HCT116 (cell line): Measurements from ENCODE around the gene DHCR24.
A peak's percentile ranks its signal among the peaks of the same experiment; 100 is the strongest.

Source experiments
- CEBPB ChIP-seq: IDR thresholded peaks from 2 replicates; pipeline ENCODE4 v1.6.1; 2012; ENCODE audit warnings: low read depth
- POLR2AphosphoS5 ChIP-seq: IDR thresholded peaks from 2 replicates; pipeline ENCODE4 v1.6.1; 2011; ENCODE audit warnings: mild to moderate bottlenecking, low read depth, low read length, moderate library complexity
- REST ChIP-seq: IDR thresholded peaks from 2 replicates; pipeline ENCODE4 v1.6.1; 2012; ENCODE audit warnings: low read depth
- TF ChIP-seq, protein P1 (sequence below), 3 experiments: fragments of 200-600 bp in 1 of 3; sonication (generic) in 1 of 3; IDR thresholded peaks in 2 of 3; conservative IDR thresholded peaks in 1 of 3; 2 replicates each; pipeline ENCODE4 v1.5.1; 2012 to 2017; ENCODE audit warnings: low read depth in 2 of 3, low read length in 2 of 3, antibody characterized with exemption in 1 of 3, borderline replicate concordance in 1 of 3, control low read depth in 1 of 3, mild to moderate bottlenecking in 1 of 3, mixed read lengths in 1 of 3, mixed run types in 1 of 3, moderate library complexity in 1 of 3; ENCODE audit not compliant: insufficient read depth in 1 of 3
- TF ChIP-seq, protein P2 (sequence below): IDR thresholded peaks from 2 replicates; pipeline ENCODE4 v1.6.1; 2012
- TF ChIP-seq, protein P3 (sequence below): IDR thresholded peaks from 2 replicates; pipeline ENCODE4 v1.6.1; 2011; ENCODE audit warnings: mild to moderate bottlenecking, low read length, moderate library complexity; ENCODE audit not compliant: insufficient replicate concordance; ENCODE audit errors: extremely low read depth

DNA sequence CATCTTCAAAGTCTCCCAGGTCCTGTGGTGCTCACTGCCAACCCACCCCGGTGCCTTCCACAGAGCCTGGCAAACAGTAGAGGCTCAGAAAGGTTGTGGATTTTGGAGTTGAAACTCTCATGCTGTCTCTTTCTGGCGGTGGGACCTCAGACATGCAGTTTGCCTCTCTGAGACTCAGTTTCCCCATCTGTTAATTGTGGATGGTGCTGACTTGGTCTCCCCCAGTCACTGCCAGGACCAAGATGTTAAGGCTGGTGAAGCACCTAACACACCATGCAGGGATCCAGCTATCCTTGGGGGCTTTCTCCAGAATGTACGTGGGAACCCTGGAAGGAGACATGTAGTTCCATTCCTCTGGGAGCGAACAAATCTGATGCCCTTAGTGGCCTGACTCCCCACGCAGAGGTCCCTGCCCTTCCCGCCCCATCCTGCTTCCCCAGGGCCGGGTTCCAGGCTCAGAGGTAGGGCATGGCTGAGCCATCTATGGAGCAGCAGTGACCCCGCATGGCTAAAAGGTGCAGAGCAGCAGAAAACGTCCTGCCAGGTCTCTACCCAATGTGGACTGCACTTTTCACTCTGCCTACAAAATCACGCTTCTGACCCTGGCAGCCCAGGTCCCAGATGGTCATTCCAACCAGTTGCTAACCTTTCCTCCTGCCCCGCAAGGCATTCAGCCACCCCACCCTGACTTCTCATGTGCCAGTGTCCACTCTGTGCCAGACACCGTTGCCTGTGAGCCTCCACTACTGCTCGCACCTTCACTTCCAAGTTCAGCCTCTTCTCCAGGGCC is 76.6 kb downstream of the DHCR24 start:
- TF ChIP-seq POLR2AphosphoS5: no peak
- TF ChIP-seq, protein P1, sequence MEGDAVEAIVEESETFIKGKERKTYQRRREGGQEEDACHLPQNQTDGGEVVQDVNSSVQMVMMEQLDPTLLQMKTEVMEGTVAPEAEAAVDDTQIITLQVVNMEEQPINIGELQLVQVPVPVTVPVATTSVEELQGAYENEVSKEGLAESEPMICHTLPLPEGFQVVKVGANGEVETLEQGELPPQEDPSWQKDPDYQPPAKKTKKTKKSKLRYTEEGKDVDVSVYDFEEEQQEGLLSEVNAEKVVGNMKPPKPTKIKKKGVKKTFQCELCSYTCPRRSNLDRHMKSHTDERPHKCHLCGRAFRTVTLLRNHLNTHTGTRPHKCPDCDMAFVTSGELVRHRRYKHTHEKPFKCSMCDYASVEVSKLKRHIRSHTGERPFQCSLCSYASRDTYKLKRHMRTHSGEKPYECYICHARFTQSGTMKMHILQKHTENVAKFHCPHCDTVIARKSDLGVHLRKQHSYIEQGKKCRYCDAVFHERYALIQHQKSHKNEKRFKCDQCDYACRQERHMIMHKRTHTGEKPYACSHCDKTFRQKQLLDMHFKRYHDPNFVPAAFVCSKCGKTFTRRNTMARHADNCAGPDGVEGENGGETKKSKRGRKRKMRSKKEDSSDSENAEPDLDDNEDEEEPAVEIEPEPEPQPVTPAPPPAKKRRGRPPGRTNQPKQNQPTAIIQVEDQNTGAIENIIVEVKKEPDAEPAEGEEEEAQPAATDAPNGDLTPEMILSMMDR (IDR thresholded peaks at IDR 0.05 in 2 of 3, conservative IDR thresholded peaks at IDR 0.05 in 1 of 3; ENCODE audit: borderline replicate concordance in 1 of 3, insufficient read depth in 1 of 3, low read depth in 2 of 3, low read length in 2 of 3): peak; percentile 89 to 92 (median 90)
- TF ChIP-seq CEBPB: no peak
- no peak for TF ChIP-seq REST
- TF ChIP-seq, protein P2, sequence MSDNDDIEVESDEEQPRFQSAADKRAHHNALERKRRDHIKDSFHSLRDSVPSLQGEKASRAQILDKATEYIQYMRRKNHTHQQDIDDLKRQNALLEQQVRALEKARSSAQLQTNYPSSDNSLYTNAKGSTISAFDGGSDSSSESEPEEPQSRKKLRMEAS: no peak
- TF ChIP-seq, protein P3, sequence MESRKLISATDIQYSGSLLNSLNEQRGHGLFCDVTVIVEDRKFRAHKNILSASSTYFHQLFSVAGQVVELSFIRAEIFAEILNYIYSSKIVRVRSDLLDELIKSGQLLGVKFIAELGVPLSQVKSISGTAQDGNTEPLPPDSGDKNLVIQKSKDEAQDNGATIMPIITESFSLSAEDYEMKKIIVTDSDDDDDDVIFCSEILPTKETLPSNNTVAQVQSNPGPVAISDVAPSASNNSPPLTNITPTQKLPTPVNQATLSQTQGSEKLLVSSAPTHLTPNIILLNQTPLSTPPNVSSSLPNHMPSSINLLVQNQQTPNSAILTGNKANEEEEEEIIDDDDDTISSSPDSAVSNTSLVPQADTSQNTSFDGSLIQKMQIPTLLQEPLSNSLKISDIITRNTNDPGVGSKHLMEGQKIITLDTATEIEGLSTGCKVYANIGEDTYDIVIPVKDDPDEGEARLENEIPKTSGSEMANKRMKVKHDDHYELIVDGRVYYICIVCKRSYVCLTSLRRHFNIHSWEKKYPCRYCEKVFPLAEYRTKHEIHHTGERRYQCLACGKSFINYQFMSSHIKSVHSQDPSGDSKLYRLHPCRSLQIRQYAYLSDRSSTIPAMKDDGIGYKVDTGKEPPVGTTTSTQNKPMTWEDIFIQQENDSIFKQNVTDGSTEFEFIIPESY: no peak
